CD4-positive, alpha-beta T cell (primary cell): ENCODE data around the gene KCNJ4. TPM values are rescaled to one million over a fixed set of nuclear protein-coding genes. Genes with fewer than 3 reads are reported as not detected.
A peak's percentile ranks its signal among the peaks of the same experiment; 100 is the strongest.

Source experiments
- ATAC-seq: fragments of 200-7000 bp; cut with Tn5 transposase; one replicate; pipeline ENCODE4 v1.10.0; 2022; ENCODE audit warnings: mild to moderate bottlenecking; ENCODE audit not compliant: poor library complexity
- CTCF ChIA-PET: fragments of 350-600 bp; sonication (Branson Sonifier 250); formaldehyde crosslinking; loops from one replicate; lab custom pipeline; 2021; ENCODE audit warnings: antibody characterized with exemption, inconsistent platforms; lab: Charles Lee
- POLR2A ChIA-PET: fragments of 350-600 bp; sonication (Branson Sonifier 250); formaldehyde crosslinking; loops from one replicate; lab custom pipeline; 2021; ENCODE audit warnings: antibody characterized with exemption, inconsistent platforms; lab: Charles Lee
- DNase-seq, 14 experiments: peaks; one replicate each; pipeline ENCODE4 v3.0.0-alpha.2; 2013 to 2020; ENCODE audit warnings: mixed read lengths in 2 of 14
- H3K27ac ChIP-seq, 2 donors: one replicate each; pipeline versions ENCODE4 v1.5.1 to v1.7.0; 2013; ENCODE audit warnings: low read length in 2 of 2, low read depth in 1 of 2, mild to moderate bottlenecking in 1 of 2
- H3K27me3 ChIP-seq, 2 experiments: 1 replicate in 1 of 2; 2 replicates in 1 of 2; pipeline versions ENCODE4 v1.6.1 to v1.7.0; 2013; ENCODE audit warnings: low read length in 2 of 2, control low read depth in 1 of 2, mild to moderate bottlenecking in 1 of 2, moderate library complexity in 1 of 2; ENCODE audit not compliant: insufficient read depth in 2 of 2, control insufficient read depth in 1 of 2
- H3K36me3 ChIP-seq: one replicate; pipeline ENCODE4 v1.6.1; 2013; ENCODE audit warnings: low read length, control low read depth; ENCODE audit not compliant: insufficient read depth
- H3K4me1 ChIP-seq: one replicate; pipeline ENCODE4 v1.6.1; 2013; ENCODE audit warnings: low read length, control low read depth; ENCODE audit not compliant: insufficient read depth
- H3K4me3 ChIP-seq: one replicate; pipeline ENCODE4 v1.5.1; 2013; ENCODE audit warnings: mild to moderate bottlenecking, low read length, moderate library complexity
- H3K9me3 ChIP-seq, 2 experiments: 1 replicate in 1 of 2; 2 replicates in 1 of 2; pipeline versions ENCODE4 v1.6.1 to v1.7.0; 2013; ENCODE audit warnings: low read length in 2 of 2, mild to moderate bottlenecking in 2 of 2, control low read depth in 1 of 2, moderate library complexity in 1 of 2; ENCODE audit not compliant: control insufficient read depth in 1 of 2, insufficient read depth in 1 of 2
- H3K27ac Mint-ChIP-seq: one replicate; pipeline ENCODE4 v1.8.0; 2020; ENCODE audit warnings: mixed read lengths
- H3K27me3 Mint-ChIP-seq: one replicate; pipeline ENCODE4 v1.8.0; 2021; ENCODE audit warnings: mixed read lengths
- H3K36me3 Mint-ChIP-seq: one replicate; pipeline ENCODE4 v1.8.0; 2021; ENCODE audit warnings: low read depth, mixed read lengths
- H3K4me1 Mint-ChIP-seq: one replicate; pipeline ENCODE4 v1.8.0; 2021; ENCODE audit warnings: low read depth, mixed read lengths
- H3K4me3 Mint-ChIP-seq: one replicate; pipeline ENCODE4 v1.8.0; 2020; ENCODE audit warnings: mild to moderate bottlenecking, mixed read lengths
- H3K9me3 Mint-ChIP-seq: one replicate; pipeline ENCODE4 v1.8.0; 2020; ENCODE audit warnings: mixed read lengths
- CTCF ChIP-seq: fragments of 200-600 bp; IDR thresholded peaks from one replicate; pipeline ENCODE4 v1.8.0; 2022; ENCODE audit warnings: antibody characterized with exemption, mild to moderate bottlenecking
- intact Hi-C, 2 experiments: fragments of 100-400 bp; cut with DNase I in 1 of 2; cut with micrococcal nuclease in 1 of 2; formaldehyde crosslinking; loops; one replicate each; pipeline versions ENCODE4 v1.15.1 to v1.9.0; 2023 to 2025; cut with DNase I, micrococcal nuclease
- total RNA-seq, 174 experiments: library from RNA in 2 of 174; stranded (reverse) in 2 of 174; gene quantifications; one replicate each; pipeline ENCODE4 v1.2.3 and lab custom pipeline; 2021 to 2026

Gene KCNJ4
- total RNA-seq, 2 experiments from 2014 or later, result not detected

DNA sequence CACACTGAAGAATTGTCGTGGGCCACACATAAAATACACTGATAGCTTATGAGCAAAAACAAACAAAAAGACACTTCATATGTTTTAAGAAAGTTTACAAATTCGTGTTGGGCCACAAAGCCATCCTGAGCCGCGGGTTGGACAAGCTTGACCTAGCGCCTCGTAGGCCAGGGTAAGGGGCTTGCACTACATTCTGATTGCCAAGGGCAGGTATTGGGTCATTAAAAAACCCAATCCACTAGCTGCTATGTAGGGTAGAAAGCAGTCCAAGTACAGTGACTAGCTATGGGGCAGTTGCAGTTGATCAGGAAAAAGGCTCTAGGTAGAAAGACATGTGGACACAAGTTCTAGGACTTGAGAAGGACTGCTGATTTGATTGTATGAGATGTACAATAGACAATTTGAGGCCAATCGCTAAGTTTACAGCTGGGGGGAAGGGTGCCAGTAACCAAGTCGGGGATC lies 26.9 kb upstream of the KCNJ4 start:
- H3K4me3 ChIP-seq, result no peak overlapping the region
- H3K27me3 ChIP-seq, result no peaks in the 10 kb centered on the region
- DNase-seq (no peak), ATAC-seq (no peak)
- no peak for TF ChIP-seq CTCF
- H3K4me3 Mint-ChIP-seq, result no peak overlapping the region
- H3K27ac Mint-ChIP-seq, result peak overlapping the region; percentile 53
- H3K36me3 ChIP-seq, result peaks cover 73% of the 10 kb centered on the region
- ChIA-PET POLR2A (interaction anchor here (0.6 to 2.9 kb wide), 5 partner anchors 8 to 30 kb away, joined by 3 to 13 read pairs (median 5); no protein-coding TSS in a partner anchor), CTCF (no interaction called here)
- peaks cover 42% of the 10 kb centered on the region for H3K4me1 Mint-ChIP-seq
- H3K9me3 Mint-ChIP-seq, result no peaks in the 10 kb centered on the region
- peaks cover 62% of the 10 kb centered on the region for H3K36me3 Mint-ChIP-seq
- H3K27me3 Mint-ChIP-seq, result no peaks in the 10 kb centered on the region
- no peaks in the 10 kb centered on the region for H3K9me3 ChIP-seq
- no peak overlapping the region for H3K27ac ChIP-seq
- peaks cover 5% of the 10 kb centered on the region for H3K4me1 ChIP-seq
- intact Hi-C loops, result no loop called here

GRCh38 chr22:38481162-38481870 lies 26.3 kb upstream of the KCNJ4 start:
- intact Hi-C loops, result no loop called here
- H3K9me3 Mint-ChIP-seq, result no peaks in the 10 kb centered on the region
- Histone ChIP-seq H3K36me3 (peaks cover 67% of the 10 kb centered on the region), H3K27me3 (no peaks in the 10 kb centered on the region), H3K27ac (no peak overlapping the region), H3K4me3 (no peak overlapping the region), H3K9me3 (no peaks in the 10 kb centered on the region), H3K4me1 (peaks cover 5% of the 10 kb centered on the region)
- peaks cover 37% of the 10 kb centered on the region for H3K4me1 Mint-ChIP-seq
- TF ChIP-seq CTCF, result no peak
- no peak for ATAC-seq
- no peak overlapping the region for H3K4me3 Mint-ChIP-seq
- H3K27me3 Mint-ChIP-seq, result no peaks in the 10 kb centered on the region
- CTCF ChIA-PET, result no interaction called here
- POLR2A ChIA-PET, result interaction anchor here (0.6 to 2.9 kb wide), 7 partner anchors 9 to 201 kb away, joined by 3 to 13 read pairs (median 4); partner anchors contain the start of gene TOMM22
- peak overlapping the region; percentile 50 for H3K27ac Mint-ChIP-seq
- H3K36me3 Mint-ChIP-seq, result peaks cover 56% of the 10 kb centered on the region
- no peak for DNase-seq

- H3K27me3 Mint-ChIP-seq, result no peaks in the 10 kb centered on the region
Measured at GRCh38 chr22:38479096-38479837, 24.3 kb upstream of the KCNJ4 start.

More at GRCh38 chr22:38479096-38479837, 24.3 kb upstream of the KCNJ4 start:
- no peak overlapping the region for H3K27ac ChIP-seq
- ChIA-PET CTCF (no interaction called here), POLR2A (interaction anchor here (0.6 to 2.9 kb wide), 2 partner anchors 23 to 272 kb away, joined by 3 to 13 read pairs; no protein-coding TSS in a partner anchor)
- intact Hi-C loops, result no loop called here
- ATAC-seq, result no peak
- peak overlapping the region; percentile 24 for H3K27ac Mint-ChIP-seq
- no peak overlapping the region for H3K4me3 Mint-ChIP-seq
- H3K9me3 ChIP-seq, result no peaks in the 10 kb centered on the region
- no peak for TF ChIP-seq CTCF
- H3K9me3 Mint-ChIP-seq, result no peaks in the 10 kb centered on the region
- peaks cover 47% of the 10 kb centered on the region for H3K36me3 ChIP-seq
- peaks cover 35% of the 10 kb centered on the region for H3K36me3 Mint-ChIP-seq
- H3K4me1 Mint-ChIP-seq, result peaks cover 18% of the 10 kb centered on the region
- no peaks in the 10 kb centered on the region for H3K27me3 ChIP-seq
- H3K4me3 ChIP-seq, result no peak overlapping the region
- DNase-seq, result no peak
- peaks cover 3% of the 10 kb centered on the region for H3K4me1 ChIP-seq
